ENCODE results near the gene F2. TPM values are rescaled to one million over a fixed set of nuclear protein-coding genes. Genes with fewer than 3 reads are reported as not detected.

The F2 gene
- not detected in 2 replicates for total RNA-seq

GRCh38 chr11:46719048-46719542 lies at the start of gene F2:
TSS of gene F2 (plus strand) at chr11:46719213. CDS start at chr11:46719236, 23 bp downstream.

GRCh38 chr11:46700241-46701077 lies 18.6 kb upstream of the F2 start, which contains the start of the genes ARHGAP1 and ZNF408:
TSS of gene ARHGAP1 (minus strand) at chr11:46700619. CDS start at chr11:46696107, 4,512 bp downstream.
TSS of gene ZNF408 (plus strand) at chr11:46701031. CDS start at chr11:46701048, 17 bp downstream.

Other genes with a start within 250 kb of the F2 start
- gene AMBRA1, start 125.2 kb upstream of the F2 start, total RNA-seq, result 17.3 and 19.1 TPM in 2 replicates
- gene HARBI1, start 102.0 kb upstream of the F2 start, total RNA-seq, result 2.9 and 5.7 TPM in 2 replicates
- 92.6 and 116 TPM in 2 replicates for gene ATG13, start 101.7 kb upstream of the F2 start, total RNA-seq
- gene ARHGAP1, start 18.6 kb upstream of the F2 start, total RNA-seq, result 39.9 and 50.1 TPM in 2 replicates
- gene ZNF408, start 18.2 kb upstream of the F2 start, total RNA-seq, result 12.5 and 19.0 TPM in 2 replicates
- 34.5 and 37.4 TPM in 2 replicates for gene CKAP5, start 127.1 kb downstream of the F2 start, total RNA-seq
- 0.72 and 1.5 TPM in 2 replicates for gene LRP4, start 199.3 kb downstream of the F2 start, total RNA-seq
- gene CSTPP1, start 217.5 kb downstream of the F2 start, total RNA-seq, result 11.3 and 27.8 TPM in 2 replicates